H9 (cell line): ENCODE results near the gene GSS. TPM values are rescaled to one million over a fixed set of nuclear protein-coding genes. Genes with fewer than 3 reads are reported as not detected.

Experiments
- DNase-seq: peaks from one replicate; pipeline ENCODE4 v3.0.0-alpha.2; 2017
- H2AFZ ChIP-seq: one replicate; pipeline ENCODE4 v1.6.1; 2013; ENCODE audit warnings: mild to moderate bottlenecking, low read length, control low read depth, moderate library complexity
- H2AK5ac ChIP-seq: 2 replicates; pipeline ENCODE4 v1.6.1; 2013; ENCODE audit warnings: low read length, control low read depth, mixed read lengths; ENCODE audit not compliant: insufficient read length
- H2BK120ac ChIP-seq: one replicate; pipeline ENCODE4 v1.6.1; 2013; ENCODE audit warnings: low read depth, mild to moderate bottlenecking, low read length, control low read depth, inconsistent platforms; ENCODE audit not compliant: poor library complexity, severe bottlenecking
- H2BK12ac ChIP-seq: 2 replicates; pipeline ENCODE4 v1.6.1; 2013; ENCODE audit warnings: low read length, control low read depth, mixed read lengths, low read depth; ENCODE audit not compliant: insufficient read length
- H2BK15ac ChIP-seq: 2 replicates; pipeline ENCODE4 v1.6.1; 2013; ENCODE audit warnings: low read depth, low read length, control low read depth
- H2BK20ac ChIP-seq: one replicate; pipeline ENCODE4 v1.6.1; 2013; ENCODE audit warnings: low read depth, mild to moderate bottlenecking, low read length, control low read depth, inconsistent platforms; ENCODE audit not compliant: poor library complexity, severe bottlenecking
- H2BK5ac ChIP-seq: 2 replicates; pipeline ENCODE4 v1.6.1; 2013; ENCODE audit warnings: low read length, control low read depth, mixed read lengths; ENCODE audit not compliant: insufficient read length
- H3K14ac ChIP-seq: 2 replicates; pipeline ENCODE4 v1.6.1; 2013; ENCODE audit warnings: low read length, control low read depth; ENCODE audit not compliant: insufficient read depth
- H3K18ac ChIP-seq: 2 replicates; pipeline ENCODE4 v1.6.1; 2013; ENCODE audit warnings: low read depth, mild to moderate bottlenecking, mixed read lengths, low read length, control low read depth; ENCODE audit not compliant: insufficient read length
- H3K23ac ChIP-seq: 2 replicates; pipeline ENCODE4 v1.6.1; 2013; ENCODE audit warnings: low read length, control low read depth, mixed read lengths, low read depth; ENCODE audit not compliant: insufficient read length
- H3K23me2 ChIP-seq: 2 replicates; pipeline ENCODE4 v1.6.1; 2013; ENCODE audit warnings: low read depth, mild to moderate bottlenecking, mixed read lengths, low read length, control low read depth; ENCODE audit not compliant: insufficient read length, poor library complexity, severe bottlenecking
- H3K27ac ChIP-seq: 2 replicates; pipeline ENCODE4 v1.5.1; 2013; ENCODE audit warnings: low read length, control low read depth, mixed read lengths, low read depth; ENCODE audit not compliant: insufficient read length
- H3K27me3 ChIP-seq: 2 replicates; pipeline ENCODE4 v1.6.1; 2013; ENCODE audit warnings: low read length, control low read depth, inconsistent platforms; ENCODE audit not compliant: insufficient read depth
- H3K4ac ChIP-seq: 2 replicates; pipeline ENCODE4 v1.6.1; 2013; ENCODE audit warnings: low read depth, mild to moderate bottlenecking, control low read depth, inconsistent platforms, low read length, moderate library complexity
- H3K4me1 ChIP-seq: 2 replicates; pipeline ENCODE4 v1.6.1; 2013; ENCODE audit warnings: low read length, control low read depth, inconsistent platforms; ENCODE audit not compliant: insufficient read depth
- H3K4me2 ChIP-seq: 2 replicates; pipeline ENCODE4 v1.6.1; 2013; ENCODE audit warnings: low read length, control low read depth, mixed read lengths; ENCODE audit not compliant: insufficient read length, insufficient read depth
- H3K56ac ChIP-seq: 2 replicates; pipeline ENCODE4 v1.6.1; 2013; ENCODE audit warnings: low read depth, mild to moderate bottlenecking, mixed read lengths, low read length, control low read depth; ENCODE audit not compliant: insufficient read length
- H3K79me1 ChIP-seq: 2 replicates; pipeline ENCODE4 v1.6.1; 2013; ENCODE audit warnings: low read depth, mild to moderate bottlenecking, moderate library complexity, low read length, control low read depth, inconsistent platforms; ENCODE audit not compliant: insufficient read depth, poor library complexity, severe bottlenecking
- H3K79me2 ChIP-seq: 2 replicates; pipeline ENCODE4 v1.6.1; 2013; ENCODE audit warnings: low read length, control low read depth, inconsistent platforms; ENCODE audit not compliant: insufficient read depth
- H3K9ac ChIP-seq: 2 replicates; pipeline ENCODE4 v1.6.1; 2013; ENCODE audit warnings: low read length, control low read depth, mixed read lengths; ENCODE audit not compliant: insufficient read length; ENCODE audit errors: extremely low read depth
- H3K9me3 ChIP-seq: one replicate; pipeline ENCODE4 v1.6.1; 2013; ENCODE audit warnings: low read depth, low read length, inconsistent platforms; ENCODE audit not compliant: control insufficient read depth
- H3T11ph ChIP-seq: one replicate; pipeline ENCODE4 v1.6.1; 2013; ENCODE audit warnings: mild to moderate bottlenecking, low read length, control low read depth, inconsistent platforms
- H4K20me1 ChIP-seq: one replicate; pipeline ENCODE4 v1.6.1; 2013; ENCODE audit not compliant: control insufficient read depth, insufficient read length, insufficient read depth
- H4K5ac ChIP-seq: 2 replicates; pipeline ENCODE4 v1.6.1; 2013; ENCODE audit warnings: low read depth, mild to moderate bottlenecking, mixed read lengths, low read length, control low read depth; ENCODE audit not compliant: insufficient read length
- H4K8ac ChIP-seq: replicated peaks from 2 replicates; pipeline ENCODE4 v1.6.1; 2013; ENCODE audit warnings: low read length, control low read depth, mixed read lengths, low read depth; ENCODE audit not compliant: insufficient read length
- H4K91ac ChIP-seq: 2 replicates; pipeline ENCODE4 v1.6.1; 2013; ENCODE audit warnings: low read depth, mild to moderate bottlenecking, moderate library complexity, mixed read lengths, low read length, control low read depth; ENCODE audit not compliant: insufficient read length
- H3K27ac Mint-ChIP-seq, 3 experiments: 2 replicates in 2 of 3; 3 replicates in 1 of 3; pipeline ENCODE4 v1.8.0; 2020 to 2021; ENCODE audit warnings: mixed read lengths in 3 of 3, mild to moderate bottlenecking in 1 of 3, moderate library complexity in 1 of 3
- H3K27me3 Mint-ChIP-seq: 2 replicates; pipeline ENCODE4 v1.8.0; 2021; ENCODE audit warnings: low read depth, mild to moderate bottlenecking, moderate library complexity, mixed read lengths
- H3K36me3 Mint-ChIP-seq, 3 experiments: 2 replicates in 2 of 3; 3 replicates in 1 of 3; pipeline ENCODE4 v1.8.0; 2020 to 2021; ENCODE audit warnings: low read depth in 3 of 3, mixed read lengths in 3 of 3; ENCODE audit not compliant: insufficient read depth in 1 of 3
- H3K4me1 Mint-ChIP-seq, 2 experiments: 2 replicates each; pipeline ENCODE4 v1.8.0; 2020; ENCODE audit warnings: mixed read lengths in 2 of 2
- H3K4me3 Mint-ChIP-seq, 2 experiments: 2 replicates in 1 of 2; 3 replicates in 1 of 2; pipeline ENCODE4 v1.8.0; 2020 to 2021; ENCODE audit warnings: mild to moderate bottlenecking in 2 of 2, mixed read lengths in 2 of 2, moderate library complexity in 1 of 2
- H3K9me3 Mint-ChIP-seq, 2 experiments: 2 replicates in 1 of 2; 3 replicates in 1 of 2; pipeline ENCODE4 v1.8.0; 2020; ENCODE audit warnings: mild to moderate bottlenecking in 2 of 2, mixed read lengths in 2 of 2, moderate library complexity in 1 of 2
- WGBS: extraction: QIAGEN DNeasy Blood & Tissue Kit; methylation state at CpG from one replicate; pipeline ENCODE4 v1.1.7; 2013; ENCODE audit warnings: missing lambda C conversion rate, low lambda C conversion rate, mixed read lengths; ENCODE audit not compliant: insufficient read length; ENCODE audit errors: extremely low coverage; 5-methylcytosine and 5-hydroxymethylcytosine counted together
- total RNA-seq: library from RNA; stranded (reverse); gene quantifications from 2 replicates; pipeline ENCODE4 v1.2.1, GENCODE V29; 2021
- TF ChIP-seq, protein P1 (sequence below): fragments of 200-600 bp; sonication (generic); conservative IDR thresholded peaks from 3 replicates; pipeline ENCODE4 v1.8.0; 2021; ENCODE audit warnings: antibody characterized with exemption, mild to moderate bottlenecking

The GSS gene
- total RNA-seq, 1 experiment from 2014 or later, result 48.5 TPM

DNA sequence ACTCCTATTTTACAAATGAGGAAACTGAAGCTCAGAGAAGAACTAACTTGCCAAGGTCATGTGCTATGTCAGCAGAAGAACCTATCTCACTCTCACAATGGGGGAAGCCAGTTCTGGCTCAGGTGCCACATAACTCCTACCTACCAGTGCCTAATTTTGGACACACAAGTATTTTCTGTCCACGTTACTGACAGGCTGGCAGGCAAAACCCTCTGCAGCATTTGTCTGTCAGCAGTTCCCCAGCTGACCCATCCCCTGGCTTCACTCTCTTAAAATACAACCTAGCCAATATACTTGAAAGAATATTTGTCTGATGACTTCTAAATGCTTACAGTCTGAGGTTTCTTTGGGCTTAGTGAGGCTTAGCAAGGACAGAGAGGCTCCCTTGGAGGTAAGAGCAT is 15.5 kb downstream of the GSS start:
- H4K20me1 ChIP-seq, result no peaks in the 10 kb centered on the region
- H3K27me3 ChIP-seq, result no peaks in the 10 kb centered on the region
- no peak overlapping the region for H3K14ac ChIP-seq
- DNase-seq, result no peak
- no peak overlapping the region for H4K5ac ChIP-seq
- H2AK5ac ChIP-seq, result no peak overlapping the region
- H2BK5ac ChIP-seq, result no peak overlapping the region
- no peaks in the 10 kb centered on the region for H3K9me3 Mint-ChIP-seq
- H3K4ac ChIP-seq, result no peak overlapping the region
- H4K91ac ChIP-seq, result no peak overlapping the region
- no peak overlapping the region for H3K23ac ChIP-seq
- H3K4me3 Mint-ChIP-seq, result no peak overlapping the region
- no peaks in the 10 kb centered on the region for H3K9me3 ChIP-seq
- H3K79me1 ChIP-seq, result no peaks in the 10 kb centered on the region
- H3T11ph ChIP-seq, result no peak overlapping the region
- peaks cover 0 to 6% of the 10 kb centered on the region in 2 experiments; a peak in 1 of 4 replicates for H3K4me1 Mint-ChIP-seq
- H3K27ac Mint-ChIP-seq, result no peak overlapping the region
- peaks cover 2 to 55% (median 24%) of the 10 kb centered on the region in 3 experiments; a peak in 6 of 7 replicates for H3K36me3 Mint-ChIP-seq
- no peak overlapping the region for H3K9ac ChIP-seq
- no peak overlapping the region for H2BK20ac ChIP-seq
- H3K27ac ChIP-seq, result no peak overlapping the region
- H3K56ac ChIP-seq, result no peak overlapping the region
- H2BK120ac ChIP-seq, result no peak overlapping the region
- no peak overlapping the region for H4K8ac ChIP-seq
- H3K4me2 ChIP-seq, result no peak overlapping the region
- no peak overlapping the region for H2BK15ac ChIP-seq
- H3K27me3 Mint-ChIP-seq, result no peaks in the 10 kb centered on the region
- no peak overlapping the region for H3K18ac ChIP-seq
- H3K79me2 ChIP-seq, result no peaks in the 10 kb centered on the region
- TF ChIP-seq, protein P1, sequence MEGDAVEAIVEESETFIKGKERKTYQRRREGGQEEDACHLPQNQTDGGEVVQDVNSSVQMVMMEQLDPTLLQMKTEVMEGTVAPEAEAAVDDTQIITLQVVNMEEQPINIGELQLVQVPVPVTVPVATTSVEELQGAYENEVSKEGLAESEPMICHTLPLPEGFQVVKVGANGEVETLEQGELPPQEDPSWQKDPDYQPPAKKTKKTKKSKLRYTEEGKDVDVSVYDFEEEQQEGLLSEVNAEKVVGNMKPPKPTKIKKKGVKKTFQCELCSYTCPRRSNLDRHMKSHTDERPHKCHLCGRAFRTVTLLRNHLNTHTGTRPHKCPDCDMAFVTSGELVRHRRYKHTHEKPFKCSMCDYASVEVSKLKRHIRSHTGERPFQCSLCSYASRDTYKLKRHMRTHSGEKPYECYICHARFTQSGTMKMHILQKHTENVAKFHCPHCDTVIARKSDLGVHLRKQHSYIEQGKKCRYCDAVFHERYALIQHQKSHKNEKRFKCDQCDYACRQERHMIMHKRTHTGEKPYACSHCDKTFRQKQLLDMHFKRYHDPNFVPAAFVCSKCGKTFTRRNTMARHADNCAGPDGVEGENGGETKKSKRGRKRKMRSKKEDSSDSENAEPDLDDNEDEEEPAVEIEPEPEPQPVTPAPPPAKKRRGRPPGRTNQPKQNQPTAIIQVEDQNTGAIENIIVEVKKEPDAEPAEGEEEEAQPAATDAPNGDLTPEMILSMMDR, result no peak
- no CpG with 5 or more reads among the region's 1 CpG for WGBS
- no peak overlapping the region for H2AFZ ChIP-seq
- H3K4me1 ChIP-seq, result no peaks in the 10 kb centered on the region
- H3K23me2 ChIP-seq, result no peaks in the 10 kb centered on the region
- no peak overlapping the region for H2BK12ac ChIP-seq
